ENCODE measurements around the gene KCNIP1.

GRCh38 chr5:170571281-170571731 is 67.5 kb downstream of the KCNIP1 start:
- no peak for TF ChIP-seq GATA2 (IDR thresholded peaks at IDR 0.05; ENCODE audit: low read depth, low read length)
- TF ChIP-seq GATA3 (IDR thresholded peaks at IDR 0.05; ENCODE audit: low read depth, low read length), result no peak

Data from SH-SY5Y (cell line).